Upper lobe of left lung (tissue), 4 donors: ENCODE data around the gene SEPTIN5.

Experiments
- CTCF ChIP-seq, 6 experiments: fragments of 450-650 bp in 4 of 6; fragments of 200-600 bp in 2 of 6; sonication (generic) in 2 of 6; IDR thresholded peaks; one replicate each; pipeline ENCODE4 v1.5.1; 2016 to 2019; ENCODE audit warnings: antibody characterized with exemption in 6 of 6
- EP300 ChIP-seq, 4 donors: sonication (generic); formaldehyde crosslinking; IDR thresholded peaks; one replicate each; pipeline ENCODE4 v1.5.1; 2017; ENCODE audit warnings: antibody characterized with exemption in 4 of 4, control low read depth in 2 of 4
- POLR2A ChIP-seq, 4 donors: fragments of 450-650 bp; IDR thresholded peaks; one replicate each; pipeline ENCODE4 v1.5.1; 2016 to 2017; ENCODE audit warnings: antibody characterized with exemption in 4 of 4, mild to moderate bottlenecking in 2 of 4
- POLR2AphosphoS5 ChIP-seq, 2 donors: sonication (generic); formaldehyde crosslinking; IDR thresholded peaks; one replicate each; pipeline ENCODE4 v1.5.1; 2017; ENCODE audit warnings: antibody characterized with exemption in 2 of 2

GRCh38 chr22:19680287-19680881 lies 33.9 kb upstream of the SEPTIN5 start:
- TF ChIP-seq POLR2A (IDR thresholded peaks at IDR 0.05) (no peak), CTCF (IDR thresholded peaks at IDR 0.05) (no peak), POLR2AphosphoS5 (IDR thresholded peaks at IDR 0.05) (no peak), EP300 (IDR thresholded peaks at IDR 0.05) (no peak)
